MM.1S (cell line): Measurements from ENCODE around the gene CARD11.
A peak's percentile ranks its signal among the peaks of the same experiment; 100 is the strongest.

Experiments used
- CTCF ChIP-seq: fragments of 300-600 bp; sonication (generic); IDR thresholded peaks from 2 replicates; pipeline ENCODE4 v1.5.1; 2016; ENCODE audit warnings: antibody characterized with exemption, low read length, mixed read lengths
- EZH2 ChIP-seq: fragments of 300-600 bp; sonication (generic); optimal IDR thresholded peaks from 2 replicates; pipeline ENCODE3; 2017; ENCODE audit warnings: low read depth, mild to moderate bottlenecking, antibody characterized with exemption, low read length, mixed read lengths

GRCh38 chr7:2886900-2887299 is 156.8 kb downstream of the CARD11 start:
- TF ChIP-seq CTCF: peak; percentile 93
- TF ChIP-seq EZH2: no peak
